Astrocyte (in vitro differentiated cells and primary cell): ENCODE data around the gene P2RY6.

ENCODE experiments used
- CTCF ChIP-seq: IDR thresholded peaks from 2 replicates; pipeline ENCODE4 v1.5.1; 2011; ENCODE audit warnings: low read depth, mild to moderate bottlenecking, inconsistent platforms, low read length, moderate library complexity; ENCODE audit not compliant: insufficient read depth
- EZH2 ChIP-seq: IDR thresholded peaks from 2 replicates; pipeline ENCODE4 v1.6.1; 2012; ENCODE audit warnings: mild to moderate bottlenecking, low read length, inconsistent platforms; ENCODE audit not compliant: insufficient read depth

DNA sequence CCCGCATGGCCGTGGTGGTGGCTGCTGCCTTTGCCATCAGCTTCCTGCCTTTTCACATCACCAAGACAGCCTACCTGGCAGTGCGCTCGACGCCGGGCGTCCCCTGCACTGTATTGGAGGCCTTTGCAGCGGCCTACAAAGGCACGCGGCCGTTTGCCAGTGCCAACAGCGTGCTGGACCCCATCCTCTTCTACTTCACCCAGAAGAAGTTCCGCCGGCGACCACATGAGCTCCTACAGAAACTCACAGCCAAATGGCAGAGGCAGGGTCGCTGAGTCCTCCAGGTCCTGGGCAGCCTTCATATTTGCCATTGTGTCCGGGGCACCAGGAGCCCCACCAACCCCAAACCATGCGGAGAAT, 25.1 kb downstream of the P2RY6 start:
- TF ChIP-seq CTCF, result no peak
- no peak for TF ChIP-seq EZH2
